HuH-7.5 (cell line): ENCODE results near the gene CAMK2G.
"Not testable (repeated sequence)": the region's sequence is repeated elsewhere in the genome, so short reads cannot be mapped to it uniquely, and the experiment has no call there.

Source experiments
- DNase-seq: peaks from one replicate; pipeline ENCODE4 v3.0.0; 2011; ENCODE audit warnings: low spot score

Gene CAMK2G

DNA sequence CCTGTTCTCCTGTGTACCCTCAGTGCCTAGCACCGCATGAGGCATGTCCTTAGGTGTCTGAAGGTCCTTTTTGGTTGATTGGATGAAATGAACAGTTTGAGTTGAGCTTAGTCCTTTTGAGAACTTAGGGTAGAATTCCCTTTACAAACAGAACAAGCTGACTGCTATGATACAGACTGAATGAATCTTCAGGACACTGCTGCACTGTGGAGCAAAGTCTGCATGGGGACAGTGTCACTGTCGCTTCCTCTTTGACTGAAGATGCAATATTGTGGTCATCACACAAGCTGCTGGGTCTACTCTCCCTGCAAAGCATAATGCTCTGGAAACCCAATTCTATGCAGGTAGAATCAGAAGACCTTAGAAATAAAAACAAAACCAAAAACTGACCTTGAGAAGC, 28.0 kb upstream of the CAMK2G start:
- no peak for DNase-seq

DNA sequence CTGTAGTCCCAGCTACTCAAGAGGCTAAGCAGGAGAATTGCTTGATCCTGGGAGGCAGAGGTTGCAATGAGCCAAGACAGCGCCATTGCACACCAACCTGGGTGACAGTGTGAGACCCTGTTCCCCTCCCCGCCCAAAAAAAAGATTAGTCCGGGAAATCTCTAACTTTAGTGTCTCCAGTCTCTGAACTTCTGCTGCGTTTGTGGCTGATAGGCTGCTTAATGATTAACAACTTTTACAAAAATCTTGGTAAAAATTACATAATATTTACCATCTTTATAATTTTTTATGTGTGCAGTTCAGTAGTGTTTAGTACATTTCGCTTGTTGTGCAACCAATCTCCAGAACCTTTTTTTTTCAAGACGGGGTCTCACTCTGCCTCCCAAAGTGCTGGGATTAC, 26.9 kb upstream of the CAMK2G start:
- DNase-seq, result no peak

DNA sequence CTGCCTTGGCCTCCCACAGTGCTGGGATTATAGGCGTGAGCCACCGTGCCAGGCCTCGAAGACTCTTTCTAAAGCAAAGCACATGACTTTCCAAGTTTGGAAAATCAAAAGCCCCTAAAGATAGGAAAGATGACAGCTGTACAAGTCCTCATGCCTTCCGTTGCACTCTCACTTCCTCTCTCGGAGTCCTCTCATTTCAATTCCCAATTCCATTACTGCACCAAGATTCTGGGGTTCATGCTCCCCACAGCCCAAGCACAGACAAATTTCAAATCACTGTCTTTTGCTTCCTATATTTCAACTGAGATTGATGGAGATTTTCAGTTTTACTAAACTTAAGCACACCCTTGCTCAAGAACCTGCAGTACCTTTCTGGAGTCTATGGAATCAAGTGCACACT, 25.7 kb upstream of the CAMK2G start:
- DNase-seq, result no peak

DNA sequence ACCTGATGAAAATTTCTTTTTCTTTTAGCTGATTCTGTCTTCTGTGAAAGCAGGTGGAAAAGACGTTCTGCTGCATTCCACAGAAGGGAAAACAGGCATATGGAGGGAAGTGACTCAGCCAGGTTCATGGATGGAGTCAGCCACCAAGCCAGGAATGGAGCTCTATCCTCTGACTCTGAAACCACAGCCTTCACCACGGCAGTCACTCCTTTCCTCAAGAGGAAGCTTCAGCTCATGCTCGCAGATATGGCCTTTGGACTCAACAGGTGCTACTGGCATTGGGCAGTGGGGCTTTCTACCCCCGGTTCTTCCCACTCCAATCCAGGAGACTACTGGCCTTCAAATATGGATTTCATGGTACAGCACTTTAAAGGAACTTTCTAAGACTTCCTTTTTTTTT, 25.1 kb upstream of the CAMK2G start:
- no peak for DNase-seq

DNA sequence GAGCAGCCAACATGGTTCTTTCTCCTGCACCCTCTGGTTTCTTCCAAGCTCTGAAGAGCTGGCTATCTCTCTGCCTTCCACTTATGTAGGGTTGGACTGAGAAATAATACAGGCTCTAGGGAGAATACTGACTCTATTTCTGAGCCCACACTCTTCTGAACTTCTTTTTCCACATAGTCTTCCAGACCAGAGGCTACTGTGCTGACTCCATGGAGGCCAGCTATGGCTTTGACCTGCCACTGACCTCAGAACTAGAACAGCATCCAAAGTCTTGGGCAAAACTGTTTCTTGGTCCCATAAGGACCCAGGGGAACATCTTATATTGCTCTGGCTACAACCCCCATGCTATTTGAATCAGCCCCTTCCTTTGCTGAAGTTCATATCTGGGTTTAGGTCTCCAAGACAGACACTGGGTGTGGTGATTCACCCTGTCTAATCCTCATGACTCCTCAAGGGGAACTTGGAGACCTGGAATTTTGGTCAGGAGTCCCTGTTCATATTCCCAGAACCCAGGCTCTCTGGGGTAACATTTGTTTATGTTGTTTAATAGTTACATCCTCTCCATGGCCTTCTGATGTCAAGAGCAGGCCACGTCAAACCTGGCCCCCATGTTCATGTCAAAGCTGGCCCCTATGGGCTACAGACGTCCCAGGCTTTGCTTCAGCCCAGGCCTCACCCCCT, 24.5 kb upstream of the CAMK2G start:
- DNase-seq, result no peak

DNA sequence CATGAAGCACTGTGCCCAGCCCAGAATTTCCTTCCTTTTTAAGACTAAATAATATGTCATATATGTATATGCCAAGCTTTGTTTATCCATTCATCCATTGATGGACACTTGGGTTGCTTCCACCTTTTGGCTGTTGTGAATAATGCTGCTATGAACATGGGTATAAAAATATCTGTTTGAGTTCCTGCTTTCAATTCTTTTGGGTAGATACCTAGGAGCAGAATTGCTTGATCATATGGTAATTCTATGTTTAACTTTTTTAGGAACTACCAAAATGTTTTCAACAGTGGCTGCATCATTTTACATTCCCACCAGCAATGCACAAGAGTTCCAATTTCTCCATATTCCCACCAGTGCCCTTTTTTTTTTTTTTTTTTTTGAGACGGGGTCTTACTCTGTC, 23.3 kb upstream of the CAMK2G start:
- DNase-seq, result no peak

DNA sequence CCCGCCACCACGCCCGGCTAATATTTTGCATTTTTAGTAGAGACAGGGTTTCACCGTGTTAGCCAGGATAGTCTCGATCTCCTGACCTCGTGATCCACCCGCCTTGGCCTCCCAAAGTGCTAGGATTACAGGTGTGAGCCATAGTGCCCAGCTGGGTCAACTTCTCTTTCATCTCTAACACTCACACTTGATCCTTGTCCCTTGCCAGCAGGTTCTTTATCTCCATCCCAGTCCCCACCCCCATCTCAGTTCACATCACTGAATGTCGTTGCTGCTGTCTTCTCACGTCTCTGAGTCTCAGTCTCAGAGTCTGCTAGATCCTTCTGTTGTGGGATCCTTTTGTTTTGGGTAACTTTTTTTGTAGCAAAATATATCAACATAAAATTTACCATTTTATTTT, 21.0 kb upstream of the CAMK2G start:
- not testable (repeated sequence) for DNase-seq

DNA sequence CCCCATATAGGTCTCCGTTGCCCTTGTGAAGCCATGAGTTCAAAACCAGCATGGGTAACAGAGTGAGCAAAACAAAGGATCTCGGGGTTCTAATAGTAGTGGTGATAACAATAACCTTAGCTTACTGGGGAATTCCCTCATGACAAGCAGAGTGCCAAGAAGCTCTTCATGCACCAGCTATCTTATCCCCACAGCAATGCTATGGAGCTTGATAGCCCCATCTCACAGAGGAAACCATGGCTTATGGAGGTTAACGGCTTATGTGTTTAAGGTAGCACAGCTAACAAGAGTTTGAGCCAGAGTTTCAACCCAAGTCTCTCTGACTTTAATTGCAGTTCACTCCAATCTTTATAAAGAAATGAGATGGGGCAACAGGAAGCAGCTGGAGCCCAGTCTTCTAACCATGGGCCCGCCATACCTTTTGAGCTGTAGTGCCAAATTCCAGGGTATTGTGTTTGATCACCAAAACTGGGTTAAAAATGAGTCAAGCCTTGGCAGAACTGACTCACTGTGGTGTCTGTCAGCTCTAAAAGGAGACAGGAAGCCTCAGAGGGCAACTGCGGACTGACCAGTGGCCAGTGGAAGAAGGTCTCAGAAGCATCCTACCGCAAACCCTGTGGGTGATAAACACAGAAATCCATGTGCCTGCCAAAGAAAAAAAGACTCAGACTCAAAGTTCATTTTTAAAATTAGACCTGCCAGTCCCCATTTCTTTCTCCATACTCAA, 20.1 kb upstream of the CAMK2G start:
- no peak for DNase-seq

DNA sequence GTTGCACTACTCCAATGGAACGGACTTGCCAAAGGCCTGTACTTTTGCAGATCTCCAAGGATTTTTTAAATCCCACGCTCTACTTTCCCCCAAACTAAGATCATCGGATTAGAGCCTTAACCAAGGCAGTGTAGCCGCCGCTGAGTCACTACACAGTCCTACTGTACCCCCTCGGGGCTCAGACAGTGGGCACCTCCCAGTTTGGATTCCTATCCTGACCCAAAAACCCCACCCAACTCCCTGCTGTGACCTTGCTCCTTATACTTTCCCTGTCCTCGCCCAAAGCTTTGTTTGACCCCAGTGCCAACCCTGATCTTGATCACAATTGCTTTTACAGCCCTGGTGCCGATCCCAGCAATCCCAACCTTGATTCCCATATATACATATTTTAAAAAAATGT, 19.1 kb upstream of the CAMK2G start:
- no peak for DNase-seq

DNA sequence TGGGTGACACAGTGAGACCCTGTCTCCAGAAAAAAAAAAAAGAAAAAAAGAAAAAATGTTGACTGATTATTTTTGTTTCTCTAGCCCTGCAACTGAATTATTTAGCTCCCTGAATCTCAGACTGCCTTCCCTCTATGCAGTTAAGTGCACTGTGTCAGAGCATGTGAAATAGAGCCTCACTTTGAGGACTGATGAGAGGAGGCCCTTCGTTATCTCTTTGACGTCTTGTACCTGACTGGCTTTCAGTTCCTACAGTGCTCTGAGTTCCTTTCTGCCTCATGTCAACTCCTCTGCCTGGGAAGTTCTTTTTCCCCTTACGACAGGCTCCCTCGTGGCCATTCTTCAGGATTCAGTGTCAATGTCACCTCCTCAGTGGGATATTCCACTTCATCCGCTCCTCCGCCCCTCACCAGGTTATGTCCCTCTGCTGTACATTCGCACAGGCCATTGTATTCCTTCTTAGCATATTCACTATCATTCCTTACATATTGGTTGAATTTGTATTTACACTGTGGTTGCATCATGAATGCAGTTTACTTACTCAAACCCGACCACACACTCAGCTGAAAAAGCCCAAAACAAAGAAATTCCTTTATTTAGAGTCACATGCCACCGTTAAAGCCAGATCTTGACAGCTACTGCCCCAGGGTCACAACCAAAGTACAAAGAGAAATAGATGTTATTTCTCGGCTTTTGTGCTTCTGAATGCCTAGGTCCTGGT, 18.1 kb upstream of the CAMK2G start:
- no peak for DNase-seq

DNA sequence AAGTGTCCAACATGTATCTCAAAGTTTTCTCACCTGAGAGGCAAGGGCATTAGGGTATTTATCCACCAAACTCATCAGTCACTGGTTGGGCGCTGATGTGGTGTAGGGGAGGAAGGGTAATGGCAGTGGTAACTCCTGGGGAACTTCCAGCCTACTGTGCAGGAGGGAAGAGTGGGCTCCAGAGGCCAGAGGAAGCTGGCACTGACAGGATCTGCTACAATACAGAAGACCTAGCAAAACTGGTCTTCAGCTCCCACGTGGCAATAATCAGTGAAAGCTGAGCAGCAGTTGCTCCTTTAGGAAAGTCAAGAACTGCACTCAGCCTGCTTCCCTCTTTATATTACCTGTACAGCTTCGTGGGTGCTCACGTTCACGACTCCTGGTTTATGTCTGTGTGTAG, 17.2 kb upstream of the CAMK2G start:
- DNase-seq, result no peak

DNA sequence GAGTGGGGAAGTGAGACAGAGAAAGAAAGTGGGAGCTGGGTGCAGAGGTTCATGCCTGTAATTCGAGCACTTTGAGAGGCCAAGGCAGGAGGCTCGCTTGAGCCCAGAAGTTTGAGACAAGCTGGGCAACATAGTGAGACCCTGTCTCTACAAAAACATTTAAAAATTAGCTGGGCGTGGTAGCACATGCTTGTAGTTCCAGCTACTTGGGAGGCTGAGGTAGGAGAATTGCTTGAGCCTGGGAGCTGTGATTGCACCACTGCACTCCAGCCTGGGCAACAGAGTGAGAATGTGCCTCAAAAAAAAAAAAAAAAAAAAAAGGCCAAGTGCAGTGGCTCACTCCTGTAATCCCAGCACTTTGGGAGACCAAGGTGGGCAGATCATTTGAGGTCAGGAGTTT, 16.5 kb upstream of the CAMK2G start:
- not testable (repeated sequence) for DNase-seq

DNA sequence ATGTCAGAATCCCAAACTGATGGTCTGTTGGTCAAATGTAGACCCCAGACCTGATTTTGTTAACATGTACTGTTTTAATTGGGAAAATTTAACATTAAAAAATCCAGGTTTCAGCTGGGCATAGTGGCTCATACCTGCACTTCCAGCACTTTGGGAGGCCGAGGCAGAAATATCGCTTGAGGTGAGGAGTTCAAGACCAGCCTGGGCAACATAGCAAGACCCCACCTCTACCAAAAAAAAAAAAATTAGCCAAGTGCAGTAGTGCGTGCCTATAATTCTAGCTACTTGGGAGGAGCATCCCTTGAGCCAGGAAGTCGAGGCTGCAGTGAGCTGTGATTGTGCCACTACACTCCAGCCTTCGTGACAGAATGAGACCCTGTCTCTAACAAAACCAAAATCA, 15.9 kb upstream of the CAMK2G start:
- no peak for DNase-seq

DNA sequence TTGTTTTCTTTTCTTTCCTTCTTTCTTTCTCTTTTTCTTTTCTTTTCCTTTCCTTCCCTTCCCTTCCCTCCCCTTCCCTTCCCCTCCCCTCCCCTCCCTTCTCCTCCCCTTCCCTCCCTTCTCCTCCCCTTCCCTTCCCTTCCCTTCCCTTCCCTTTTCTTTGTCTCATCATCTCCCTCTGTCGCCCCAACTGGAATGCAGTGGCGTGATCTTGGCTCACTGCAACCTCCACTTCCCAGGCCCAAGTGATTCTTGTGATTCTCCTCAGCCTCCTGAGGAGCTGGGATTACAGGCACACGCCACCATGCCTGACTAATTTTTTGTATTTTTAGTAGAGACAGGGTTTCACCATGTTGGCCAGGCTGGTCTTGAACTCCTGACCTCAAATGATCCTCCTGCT, 15.1 kb upstream of the CAMK2G start:
- not testable (repeated sequence) for DNase-seq

DNA sequence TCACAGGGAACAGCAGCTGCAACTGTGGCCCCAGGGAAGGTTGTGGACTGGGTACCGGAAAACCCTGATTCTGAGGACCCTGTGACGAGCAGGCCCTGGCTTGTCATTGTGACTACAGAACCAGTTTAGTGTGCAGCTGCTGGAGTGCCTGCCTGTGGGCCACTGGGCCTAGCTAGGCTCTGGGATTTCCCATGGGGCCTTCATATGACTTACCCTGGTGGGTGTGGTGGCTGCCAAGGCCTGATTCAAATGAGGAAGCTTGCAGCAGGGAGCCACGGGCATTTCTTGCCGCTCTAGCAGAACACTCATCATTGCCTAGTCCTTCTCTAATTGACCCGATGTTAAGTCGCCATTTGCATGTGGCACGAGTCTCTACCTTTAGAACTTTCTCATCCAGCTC, 14.7 kb upstream of the CAMK2G start:
- no peak for DNase-seq

DNA sequence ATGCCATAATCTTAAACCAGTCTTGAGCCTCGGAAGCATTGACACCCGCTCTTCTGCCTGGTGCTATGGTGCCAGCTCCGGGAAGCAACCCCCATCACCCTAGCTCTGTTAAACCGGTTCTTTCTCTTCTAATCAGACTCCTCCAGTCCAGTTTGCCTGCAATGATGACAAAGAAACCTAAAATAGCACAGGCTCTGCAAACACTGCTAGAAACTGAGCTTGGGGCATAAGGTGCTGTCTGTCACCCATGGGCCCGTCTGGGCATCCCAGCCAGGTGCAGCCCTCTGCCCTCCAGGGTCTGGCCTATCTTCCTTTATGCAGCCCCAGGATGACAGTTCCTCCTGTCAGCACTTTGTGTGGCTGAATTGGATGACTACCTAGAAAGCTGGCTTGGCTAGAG, 14.2 kb upstream of the CAMK2G start:
- no peak for DNase-seq

DNA sequence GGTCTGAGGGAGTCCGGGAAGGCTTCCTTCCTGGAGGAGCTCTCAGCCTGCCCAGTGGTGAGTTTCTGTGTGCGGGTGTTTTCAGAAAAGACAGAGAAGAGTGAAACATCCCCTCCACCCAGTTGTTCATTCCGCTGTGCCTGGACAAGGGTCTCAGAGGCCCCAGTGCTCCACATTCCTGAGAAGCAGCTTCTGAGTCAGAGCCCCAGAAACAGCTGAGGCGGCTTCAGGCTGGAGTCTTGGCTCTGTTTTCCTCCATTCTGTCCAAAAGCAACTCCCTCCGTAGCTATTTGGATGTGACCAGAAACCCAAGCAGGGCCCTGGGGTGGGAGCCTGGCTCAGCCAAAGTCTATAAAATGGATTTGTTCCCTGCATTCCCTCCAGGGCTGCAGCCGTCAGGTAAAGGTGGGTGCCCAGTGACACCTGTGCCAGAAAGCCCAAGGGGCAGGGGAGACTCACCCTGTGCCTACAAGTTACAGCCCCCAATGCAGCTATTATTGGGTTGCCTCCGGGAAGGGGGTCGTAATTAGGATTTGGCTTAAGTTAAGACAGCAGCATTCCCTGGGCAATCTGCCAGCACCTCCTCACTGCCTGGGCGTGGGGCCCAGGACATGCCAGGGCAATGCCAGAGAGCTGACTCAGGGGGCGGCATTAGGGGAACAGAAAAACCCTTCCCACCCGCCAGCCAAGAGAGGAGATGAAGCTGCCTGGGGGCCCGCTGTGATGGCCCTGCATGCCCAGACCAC, 13.1 kb upstream of the CAMK2G start:
- DNase-seq, result no peak

DNA sequence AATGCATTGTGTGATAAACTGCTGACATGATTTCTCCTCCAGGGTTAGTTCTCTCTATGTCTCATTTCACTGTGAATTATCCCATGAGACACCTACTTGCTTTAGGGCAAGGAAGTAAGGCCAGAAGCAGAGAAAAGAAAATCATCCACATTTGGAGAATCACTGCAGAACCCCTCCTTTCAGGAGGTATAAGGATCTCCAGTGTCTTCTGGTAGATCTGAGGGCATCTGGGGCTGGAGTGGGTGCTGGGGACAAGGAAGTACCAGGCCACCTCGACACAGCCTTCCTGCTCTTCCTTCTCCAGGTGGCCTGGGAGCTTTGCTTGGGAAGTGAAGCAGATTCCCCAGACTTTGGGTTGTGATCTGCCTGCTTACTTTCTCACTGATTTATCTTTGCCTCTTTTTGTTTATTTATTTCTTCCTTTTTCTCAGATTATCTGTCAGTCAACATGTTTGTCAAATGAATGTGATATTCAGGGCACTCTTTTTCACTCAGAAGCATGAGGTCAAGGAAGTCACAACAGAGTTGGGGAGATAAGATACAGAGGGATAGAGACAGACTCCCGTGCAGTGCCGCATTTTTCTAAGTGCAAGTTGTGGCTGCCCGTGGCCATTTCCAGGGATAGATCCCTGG, 12.4 kb upstream of the CAMK2G start:
- no peak for DNase-seq

DNA sequence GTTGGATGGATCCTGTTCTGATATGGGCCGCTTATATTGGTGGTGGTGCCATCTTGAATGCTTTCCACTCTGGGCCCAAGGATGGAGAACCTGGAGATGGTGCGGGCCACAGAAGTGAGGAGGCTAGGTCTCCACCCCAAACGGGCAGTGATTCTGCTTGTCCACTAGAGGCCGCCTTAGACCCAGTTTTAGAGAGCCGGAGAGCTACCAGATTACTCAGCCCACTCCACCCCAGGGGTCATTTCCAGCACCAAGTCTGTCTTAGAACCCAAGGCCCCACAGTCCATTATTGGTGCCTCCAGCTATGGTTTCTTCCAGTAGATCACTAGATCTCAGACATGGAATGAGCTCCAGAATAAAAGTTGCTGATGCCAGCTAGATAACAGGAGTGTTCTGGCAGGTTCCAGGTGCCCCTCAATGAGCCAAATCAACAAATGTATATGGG, 11.8 kb upstream of the CAMK2G start:
- peak; percentile 53 for DNase-seq

DNA sequence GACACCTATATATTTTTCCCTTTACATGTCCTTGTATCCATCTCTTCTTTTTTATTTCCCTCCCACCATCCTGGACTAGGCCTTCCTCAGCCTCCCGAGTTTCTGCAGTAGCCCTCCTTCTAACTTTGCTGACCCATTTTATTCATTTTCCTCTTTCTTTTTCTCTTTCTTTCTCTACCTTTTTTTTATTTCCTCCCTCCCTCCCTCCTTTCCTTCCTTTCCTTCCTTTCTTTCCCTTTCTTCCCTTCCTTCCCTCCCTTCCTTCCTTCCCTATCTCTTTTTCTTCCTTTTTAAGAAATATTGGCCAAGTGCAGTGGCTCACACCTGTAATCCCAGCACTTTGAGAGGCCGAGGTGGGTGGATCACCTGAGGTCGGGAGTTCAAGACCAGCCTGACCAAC, 9.7 kb upstream of the CAMK2G start:
- DNase-seq, result no peak

DNA sequence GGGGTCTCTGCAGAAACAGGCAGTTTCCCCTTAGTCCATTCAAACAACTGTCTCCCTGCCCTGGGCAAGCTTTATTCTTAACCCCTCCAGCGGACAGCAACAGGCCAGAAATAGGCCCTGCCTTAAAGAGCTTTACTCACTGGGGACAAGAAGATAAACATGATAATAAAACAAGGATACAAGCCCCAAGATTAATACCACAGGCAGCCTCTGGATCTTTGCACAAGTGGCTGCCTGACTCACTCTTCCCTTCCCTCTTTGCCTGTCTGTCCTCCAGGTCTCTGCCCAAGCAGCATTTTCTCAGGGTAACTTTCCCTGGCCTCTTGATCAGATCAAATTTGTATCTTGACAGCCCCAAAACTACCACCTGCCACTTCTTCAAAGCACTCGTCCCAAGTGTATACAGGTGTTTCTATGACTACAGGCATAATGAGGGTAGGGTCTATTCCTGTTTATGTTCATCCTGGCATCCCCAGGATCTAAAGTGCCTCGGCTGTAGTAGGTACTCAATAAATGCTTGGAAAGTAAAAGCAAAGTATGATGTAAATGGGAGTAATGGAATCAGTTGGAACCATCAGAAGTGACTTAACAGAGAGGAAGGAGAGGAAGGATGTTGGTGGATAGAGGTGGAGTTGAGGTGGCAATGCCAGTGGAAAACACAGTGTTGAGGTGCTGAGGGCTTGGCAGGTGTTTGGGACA, 7.0 kb upstream of the CAMK2G start:
- no peak for DNase-seq
